SK-MEL-5 (cell line): ENCODE measurements around the gene SMIM9. TPM values are rescaled to one million over a fixed set of nuclear protein-coding genes. Genes with fewer than 3 reads are reported as not detected.
"Not testable (repeated sequence)": the region's sequence is repeated elsewhere in the genome, so short reads cannot be mapped to it uniquely, and the experiment has no call there.

ENCODE experiments used
- DNase-seq: peaks from one replicate; pipeline ENCODE4 v3.0.0-alpha.2; 2016; ENCODE audit warnings: low read depth, low spot score
- in situ Hi-C: cut with HindIII; loops from 2 replicates; pipeline ENCODE4 v1.10.0; 2016; ENCODE audit warnings: low sequenced_read_pairs, high pct_unique_total_duplicates, low pct_unique_long_range_greater_than_20kb
- polyA plus RNA-seq, 2 experiments: library from polyadenylated mRNA; depleted of rRNA; stranded (reverse); fragments of >200 nt; gene quantifications; 2 replicates each; pipeline ENCODE4 v1.2.3, GENCODE V29; 2015
- total RNA-seq: library from RNA; depleted of rRNA; stranded (reverse); fragments of >200 nt; shearing (Covaris generic); gene quantifications from 2 replicates; pipeline ENCODE4 v1.2.3, GENCODE V29; 2014; rRNA removed

Gene SMIM9
- total RNA-seq, result not detected in 2 replicates
- polyA plus RNA-seq (2015; cell fraction: cytosol; rRNA removed), result not detected in 2 replicates
- not detected in 2 replicates for polyA plus RNA-seq (2015; cell fraction: nucleus; rRNA removed)

DNA sequence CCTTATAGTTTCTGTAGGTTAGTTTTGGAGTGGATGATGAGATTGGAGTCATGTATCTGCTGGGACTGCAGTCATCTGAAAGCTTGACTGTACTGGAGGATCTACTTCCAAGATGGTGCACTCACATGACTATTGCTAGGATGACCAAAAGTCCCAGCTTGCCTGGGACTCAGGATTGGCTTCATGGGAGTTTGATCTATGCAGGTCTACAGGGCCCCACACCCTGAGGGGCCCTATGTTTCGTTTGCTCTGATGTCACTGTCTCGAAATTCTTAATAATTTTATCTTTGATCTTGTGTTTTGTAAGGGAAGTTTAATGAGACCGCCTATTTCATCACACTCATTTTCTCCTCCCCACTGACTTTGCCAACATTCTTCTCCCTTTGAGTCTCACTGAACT lies at the start of gene SMIM9:
TSS of gene SMIM9 (minus strand) at position 101 of the 400 bp plus-strand sequence. CDS start 3,806 bp downstream, outside the sequence.
- in situ Hi-C loops, result no loop called here

DNA sequence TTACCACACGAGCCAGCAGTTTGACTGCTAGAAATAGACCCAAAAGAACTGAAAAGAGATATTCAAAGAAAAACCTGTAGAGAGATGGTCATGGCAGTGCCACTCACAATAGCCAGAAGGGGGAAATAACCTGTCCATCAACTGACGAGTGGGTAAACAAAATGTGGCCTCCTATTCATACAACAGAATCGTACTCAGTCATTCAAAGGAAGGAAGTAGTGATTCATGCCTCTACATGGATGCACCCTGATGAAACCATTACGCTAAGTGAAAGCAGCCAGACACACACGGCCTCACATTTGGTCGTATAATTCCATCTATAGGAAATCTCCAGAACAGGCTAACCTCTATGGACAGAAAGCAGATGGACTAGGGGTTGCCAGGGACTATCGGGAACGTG lies 49.6 kb upstream of the SMIM9 start:
- DNase-seq, in situ Hi-C loops: not testable (repeated sequence)

More for the DNA sequence above, at the start of gene SMIM9:
- DNase-seq, result no peak

GRCh38 chrX:154873329-154873728 lies 38.9 kb upstream of the SMIM9 start:
- in situ Hi-C loops, result no loop called here
- no peak for DNase-seq

GRCh38 chrX:154868522-154868921 lies 34.1 kb upstream of the SMIM9 start:
- DNase-seq, in situ Hi-C loops: not testable (repeated sequence)

DNA sequence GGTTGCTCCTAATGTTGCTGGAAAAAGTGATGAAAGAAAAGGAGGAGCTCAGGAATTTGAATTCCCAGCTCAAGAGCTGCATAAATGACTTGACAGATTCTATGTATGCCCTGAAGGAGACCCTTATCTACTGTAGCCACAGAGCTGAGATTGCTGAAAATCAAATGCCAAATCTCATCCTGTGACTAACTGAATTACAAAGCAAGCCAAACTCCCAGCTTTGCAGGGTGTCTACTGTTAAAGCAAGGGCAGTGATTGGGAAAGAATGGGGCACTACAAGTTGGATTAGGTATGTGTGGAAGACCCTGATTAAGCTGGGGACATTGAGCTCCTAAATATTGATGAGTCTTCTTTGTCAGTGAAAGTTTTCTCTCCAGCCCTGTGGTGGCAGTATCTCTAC lies 20.8 kb upstream of the SMIM9 start:
- DNase-seq, result peak; percentile 2
- in situ Hi-C loops, result no loop called here

DNA sequence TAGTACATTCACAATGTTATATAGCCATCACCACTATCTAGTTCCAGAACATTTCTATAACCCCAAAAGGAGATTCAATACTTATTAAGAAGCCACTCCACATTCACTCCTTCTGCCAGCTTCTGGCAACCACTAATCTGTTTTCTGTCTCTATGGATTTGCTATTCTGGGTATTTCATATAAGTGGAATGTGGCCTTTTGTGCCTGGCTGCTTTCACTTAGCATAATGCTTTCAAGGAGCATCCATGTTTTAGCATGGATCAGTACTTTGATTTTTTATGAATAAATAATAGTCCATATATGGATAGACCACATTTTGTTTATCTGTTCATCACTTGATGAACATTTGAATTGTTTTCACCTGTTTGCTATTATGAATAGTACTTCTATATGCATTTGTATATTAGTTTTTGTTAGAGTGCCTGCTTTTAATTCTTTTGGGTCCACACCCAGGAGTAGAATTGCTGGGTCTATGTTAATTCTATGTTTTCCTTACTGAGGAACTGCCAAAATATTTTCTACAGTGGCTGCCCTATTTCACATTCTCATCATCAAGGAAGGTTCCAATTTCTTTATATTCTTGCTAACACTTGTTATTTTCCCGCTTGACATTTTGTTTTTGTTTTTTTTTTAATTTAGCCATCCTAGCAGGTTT lies 16.6 kb upstream of the SMIM9 start:
- in situ Hi-C loops, result no loop called here

GRCh38 chrX:154840856-154841255 lies 6.4 kb upstream of the SMIM9 start:
- peak; percentile 60 for DNase-seq

More for the DNA sequence above, 16.6 kb upstream of the SMIM9 start:
- DNase-seq, result no peak

GRCh38 chrX:154836163-154836562 lies 1.7 kb upstream of the SMIM9 start:
- DNase-seq, result no peak
- in situ Hi-C loops, result no loop called here

More at GRCh38 chrX:154840856-154841255, 6.4 kb upstream of the SMIM9 start:
- in situ Hi-C loops, result no loop called here

GRCh38 chrX:154833746-154834274 lies 652 bp downstream of the SMIM9 start:
- in situ Hi-C loops, result no loop called here
- DNase-seq, result no peak

GRCh38 chrX:154829926-154830442 lies 4.5 kb downstream of the SMIM9 start:
- in situ Hi-C loops, result no loop called here
- DNase-seq, result no peak

DNA sequence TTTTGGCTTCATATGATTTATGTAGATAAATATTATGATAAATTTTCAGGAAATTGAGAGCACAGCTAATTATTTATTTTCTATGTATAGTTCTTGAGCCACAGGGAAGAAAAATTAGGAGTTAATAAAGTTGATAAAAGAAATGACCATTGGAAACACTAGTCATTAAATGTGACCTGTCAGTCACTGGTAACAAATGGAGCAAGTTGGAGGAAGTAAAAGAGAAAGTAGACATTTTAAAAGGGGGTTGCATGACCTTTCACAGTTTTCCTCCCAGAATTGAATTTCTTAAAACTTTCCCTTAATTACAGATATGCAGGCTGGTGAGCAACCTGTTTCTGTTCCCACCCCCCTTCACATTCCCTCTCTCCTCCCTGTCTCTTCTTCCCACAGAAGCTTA lies 5.3 kb downstream of the SMIM9 start:
- no peak for DNase-seq
- in situ Hi-C loops, result no loop called here

DNA sequence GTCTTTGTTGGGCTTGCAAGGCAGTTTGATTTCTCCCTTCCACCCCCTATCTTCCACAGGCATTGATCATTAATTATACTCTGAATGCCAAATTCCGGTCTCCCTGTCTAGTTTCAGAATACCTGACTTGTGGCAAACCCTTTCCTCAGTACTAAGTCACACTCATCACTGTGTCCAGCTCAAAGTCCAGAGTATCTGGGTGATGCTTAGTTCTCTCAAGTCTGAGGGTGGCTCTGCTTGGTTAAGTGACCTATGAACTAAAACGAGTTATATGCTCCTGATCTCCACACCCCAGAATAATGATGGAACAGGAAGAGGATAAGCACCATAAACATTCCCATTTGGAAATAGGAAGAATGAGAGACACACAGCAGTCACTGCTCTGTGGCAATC lies 6.5 kb downstream of the SMIM9 start:
- in situ Hi-C loops, result no loop called here
- no peak for DNase-seq

DNA sequence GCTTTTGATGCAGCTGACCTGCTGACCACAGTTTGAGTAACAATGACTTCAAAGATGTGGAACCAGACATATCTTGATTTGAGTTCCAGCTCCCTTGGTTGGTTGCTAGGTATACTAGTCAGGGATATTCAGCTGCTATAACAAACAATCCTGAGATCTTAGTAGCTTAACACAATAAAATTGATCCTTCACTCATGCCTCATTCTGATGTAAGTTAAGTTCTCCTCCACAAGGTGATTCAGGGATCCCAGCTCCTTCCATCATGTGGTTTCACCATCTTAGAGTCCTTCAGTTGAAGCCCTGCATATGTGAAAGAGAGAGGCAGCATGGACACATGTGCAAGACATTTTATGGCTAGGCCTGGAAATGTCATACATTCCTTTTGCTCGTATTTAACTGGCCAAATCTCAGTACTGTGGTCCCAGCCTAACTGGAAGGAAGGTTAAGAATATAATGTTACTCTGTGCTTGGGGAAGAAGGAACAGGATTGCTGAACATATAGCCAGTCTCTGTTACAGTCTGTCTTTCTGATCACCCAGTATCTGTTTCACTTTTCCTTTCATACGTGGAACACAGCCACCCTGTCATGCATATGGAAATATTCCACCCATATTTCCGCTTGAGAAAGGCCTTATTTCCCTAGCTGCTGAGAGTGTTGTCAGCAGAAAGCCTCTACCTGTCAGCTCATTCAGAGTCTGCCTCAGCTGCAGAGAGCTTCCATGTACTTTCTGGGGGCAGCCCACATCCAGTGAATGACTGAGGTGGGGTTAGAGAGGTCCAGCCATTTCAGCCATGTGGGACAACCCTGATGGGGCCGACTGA lies 7.1 kb downstream of the SMIM9 start:
- no peak for DNase-seq
- in situ Hi-C loops, result no loop called here

DNA sequence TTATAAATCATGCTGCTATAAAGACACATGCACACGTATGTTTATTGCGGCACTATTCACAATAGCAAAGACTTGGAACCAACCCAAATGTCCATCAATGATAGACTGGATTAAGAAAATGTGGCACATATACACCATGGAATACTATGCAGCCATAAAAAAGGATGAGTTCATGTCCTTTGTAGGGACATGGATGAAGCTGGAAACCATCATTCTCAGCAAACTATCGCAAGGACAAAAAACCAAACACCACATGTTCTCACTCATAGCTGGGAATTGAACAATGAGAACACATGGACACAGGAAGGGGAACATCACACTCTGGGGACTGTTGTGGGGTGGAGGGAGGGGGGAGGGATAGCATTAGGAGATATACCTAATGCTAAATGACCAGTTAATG lies 8.9 kb downstream of the SMIM9 start:
- in situ Hi-C loops, DNase-seq: not testable (repeated sequence)

- in situ Hi-C loops, result no loop called here
- DNase-seq, result no peak
Observed at GRCh38 chrX:154824638-154825037, 9.8 kb downstream of the SMIM9 start.

GRCh38 chrX:154822029-154822428 lies 12.4 kb downstream of the SMIM9 start:
- in situ Hi-C loops, result no loop called here
- DNase-seq, result no peak

DNA sequence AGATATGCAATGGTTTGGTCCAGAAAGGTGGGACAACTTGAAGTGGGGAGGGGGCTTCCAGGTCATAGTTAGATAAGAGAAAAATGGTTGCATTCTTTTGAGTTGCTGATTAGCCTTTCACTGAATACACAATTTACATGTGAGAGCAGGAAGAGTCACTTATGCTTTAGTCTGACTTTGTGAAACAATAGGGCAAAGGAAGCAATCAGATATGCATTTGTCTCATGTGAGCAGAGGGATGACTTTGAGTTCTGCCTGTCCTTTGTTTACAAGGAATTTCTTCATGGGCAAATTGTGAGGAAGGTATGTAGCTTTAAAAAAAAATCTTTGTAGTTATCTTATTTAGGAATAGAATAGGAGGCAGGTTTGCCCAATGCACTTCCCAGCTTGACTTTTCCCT lies 12.9 kb downstream of the SMIM9 start:
- in situ Hi-C loops, result no loop called here
- DNase-seq, result no peak

DNA sequence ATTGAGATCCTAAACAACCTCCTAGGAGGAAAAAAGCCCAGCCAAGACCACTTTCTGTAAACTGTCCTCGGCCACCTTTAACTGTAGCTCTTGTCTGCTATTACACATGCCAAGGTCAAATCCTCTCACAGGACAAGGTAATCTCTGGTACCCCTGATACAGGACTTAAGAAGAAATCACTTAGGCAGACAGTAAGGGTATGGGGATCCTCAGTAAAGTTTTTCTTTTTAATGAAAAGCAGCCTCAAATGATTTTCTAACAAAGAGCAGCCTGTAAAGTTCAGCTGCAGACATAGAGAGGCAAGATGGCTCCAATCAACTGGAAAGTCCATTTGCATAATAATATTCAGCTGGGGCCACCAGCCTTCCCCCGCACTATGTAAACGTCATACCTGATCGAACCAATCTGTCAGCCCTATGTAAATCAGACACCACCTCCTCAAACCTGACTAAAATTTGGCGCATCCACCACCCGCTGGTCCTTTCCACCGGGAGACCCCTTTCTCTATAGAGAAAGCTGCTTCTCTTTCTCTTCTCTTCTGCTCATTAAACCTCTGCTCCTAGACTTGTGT lies 14.6 kb downstream of the SMIM9 start:
- no peak for DNase-seq
- in situ Hi-C loops, result no loop called here
